Activated CD4-positive, alpha-beta T cell treated with anti-CD3 and anti-CD28 coated beads, Interleukin-2, amount 50 U/mL, for 16 hours (primary cell): ENCODE measurements around the gene CCDC183.
"Not testable (repeated sequence)": the region's sequence is repeated elsewhere in the genome, so short reads cannot be mapped to it uniquely, and the experiment has no call there.

Experiments
- DNase-seq: peaks from one replicate; pipeline ENCODE4 v3.0.0-alpha.2; 2020

Gene CCDC183

GRCh38 chr9:136840140-136840876 is 44.2 kb downstream of the CCDC183 start:
- DNase-seq = no peak

GRCh38 chr9:136840877-136841645 is 44.9 kb downstream of the CCDC183 start:
- DNase-seq = no peak

GRCh38 chr9:136841646-136842379 is 45.7 kb downstream of the CCDC183 start:
- not testable (repeated sequence) for DNase-seq

GRCh38 chr9:136842380-136842948 is 46.3 kb downstream of the CCDC183 start, which contains the start of gene AJM1:
Gene AJM1 (plus strand): TSS chr9:136842478. CDS start chr9:136844415, 1,937 bp downstream.
- DNase-seq = peak; percentile 82

- not testable (repeated sequence) for DNase-seq
These were observed 47.1 kb downstream of the CCDC183 start for GRCh38 chr9:136843159-136843800.

- DNase-seq = peak; percentile 52
These were observed 47.9 kb downstream of the CCDC183 start for GRCh38 chr9:136843801-136844740.

- DNase-seq = peak; percentile 21
These were observed 48.8 kb downstream of the CCDC183 start for GRCh38 chr9:136844761-136845464.

- DNase-seq = no peak
These were observed 49.5 kb downstream of the CCDC183 start for GRCh38 chr9:136845465-136846260.

- DNase-seq = no peak
These were observed 50.4 kb downstream of the CCDC183 start for GRCh38 chr9:136846376-136847087.

GRCh38 chr9:136847088-136847825 is 51.1 kb downstream of the CCDC183 start:
- peak; percentile 38 for DNase-seq

GRCh38 chr9:136847826-136848392 is 51.8 kb downstream of the CCDC183 start:
- peak; percentile 89 for DNase-seq

GRCh38 chr9:136848393-136849037 is 52.4 kb downstream of the CCDC183 start:
- peak; percentile 49 for DNase-seq

- DNase-seq = peak; percentile 98
These were observed 53.2 kb downstream of the CCDC183 start, which contains the start of gene PHPT1 for GRCh38 chr9:136849038-136849959. Gene PHPT1 (plus strand): TSS chr9:136849409. CDS start chr9:136849431, 22 bp downstream.

GRCh38 chr9:136849960-136850865 is 54.1 kb downstream of the CCDC183 start:
- DNase-seq = no peak
